ENCODE results near the gene GUCY1B1.
A peak's percentile ranks its signal among the peaks of the same experiment; 100 is the strongest.

Gene GUCY1B1

DNA sequence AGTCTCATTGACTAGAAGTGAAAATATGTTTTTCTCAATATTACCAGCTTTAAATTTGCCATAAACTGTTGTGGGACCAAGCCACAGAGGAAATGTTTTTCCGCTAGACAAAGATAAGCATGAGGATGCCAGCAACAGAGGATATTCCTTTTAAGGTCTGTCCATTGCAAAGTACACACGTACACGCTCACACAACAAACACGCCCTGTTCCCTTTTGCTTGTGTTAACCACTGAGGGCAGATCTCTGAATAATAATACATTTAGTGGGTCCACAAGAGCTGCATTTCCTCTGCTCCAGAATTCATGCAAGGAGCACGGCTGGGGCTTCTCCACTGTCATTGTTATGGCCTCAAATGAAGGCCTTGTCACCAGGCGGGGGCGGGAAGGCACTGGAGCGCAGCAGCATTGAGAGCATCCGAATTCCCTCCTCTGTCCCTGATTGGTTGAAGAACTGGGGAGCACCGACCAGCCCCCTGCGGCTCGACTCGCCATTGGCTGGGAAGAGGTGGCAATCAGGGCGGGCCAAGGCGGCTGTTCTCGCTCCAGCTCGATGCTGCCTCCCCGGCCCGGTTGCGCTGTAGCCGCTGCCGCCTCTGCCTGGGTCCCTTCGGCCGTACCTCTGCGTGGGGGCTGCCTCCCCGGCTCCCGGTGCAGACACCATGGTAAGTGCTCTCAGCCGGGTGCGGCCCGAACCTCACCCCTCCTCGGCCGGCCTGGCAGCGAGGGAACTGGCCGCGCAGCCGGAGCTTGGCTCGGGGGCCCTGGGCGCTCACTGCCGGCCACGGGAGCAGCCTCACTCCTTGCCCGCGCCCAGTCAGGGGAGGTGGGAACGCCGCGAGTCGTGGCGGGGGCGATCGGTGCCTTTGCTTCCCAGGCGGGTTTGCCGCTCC, at the start of gene GUCY1B1:
GUCY1B1 (plus strand) TSS at position 541 of the 891 bp plus-strand sequence; CDS start at position 661, 120 bp downstream.
- peak; percentile 34 for DNase-seq (ENCODE audit: low spot score)

DNA sequence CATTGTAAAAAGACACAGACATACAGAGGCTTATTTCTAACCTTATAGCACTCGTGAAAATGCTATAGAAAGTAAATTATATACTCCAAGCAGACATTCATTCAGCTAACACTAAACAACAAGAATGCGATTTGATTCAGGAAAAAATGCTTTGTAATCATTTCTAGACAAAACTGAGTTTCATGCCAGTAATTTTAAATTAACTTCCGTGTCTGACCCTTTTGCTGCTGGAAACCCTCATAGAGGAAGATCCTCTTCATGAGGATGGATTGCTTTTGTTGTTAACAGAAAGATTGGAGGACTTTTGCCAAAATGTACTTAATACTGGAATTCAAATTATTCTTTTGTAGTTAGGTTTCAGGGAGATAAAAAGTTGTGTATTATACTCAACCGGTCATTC, 48.9 kb upstream of the GUCY1B1 start:
- DNase-seq (ENCODE audit: low spot score): no peak

DNA sequence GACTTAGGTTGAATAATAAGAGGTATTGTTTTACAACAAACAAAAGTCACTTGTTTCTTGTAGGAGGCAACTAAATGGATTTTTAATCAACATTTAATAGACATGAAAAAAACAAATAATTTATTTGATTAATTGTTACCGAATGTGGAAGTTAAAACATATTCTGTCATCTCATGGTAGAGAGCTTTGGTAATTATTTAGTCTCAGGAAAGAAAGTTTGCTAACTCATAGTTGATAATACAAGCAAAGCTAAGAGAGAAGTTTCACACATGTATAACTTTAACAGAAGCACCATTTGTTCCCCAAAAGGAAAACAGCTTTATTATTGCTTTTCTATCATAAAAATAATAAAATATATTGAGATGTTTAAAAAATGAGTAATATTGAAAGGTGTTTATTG, 47.3 kb upstream of the GUCY1B1 start:
- no peak for DNase-seq (ENCODE audit: low spot score)

DNA sequence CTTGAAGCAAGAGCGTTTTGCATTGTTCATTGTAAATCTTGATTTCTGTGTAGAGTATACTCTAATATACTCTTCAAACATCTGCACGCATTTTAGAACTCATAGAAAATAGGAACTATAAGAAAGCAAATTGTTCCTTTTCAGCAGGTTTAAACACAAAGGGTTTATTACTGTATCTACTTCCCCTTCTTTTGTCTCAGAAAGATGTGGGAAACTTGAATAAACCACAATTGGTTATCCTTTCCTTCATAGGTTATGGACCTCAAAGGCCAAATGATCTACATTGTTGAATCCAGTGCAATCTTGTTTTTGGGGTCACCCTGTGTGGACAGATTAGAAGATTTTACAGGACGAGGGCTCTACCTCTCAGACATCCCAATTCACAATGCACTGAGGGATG, 46.0 kb upstream of the GUCY1B1 start:
- DNase-seq (ENCODE audit: low spot score): no peak

DNA sequence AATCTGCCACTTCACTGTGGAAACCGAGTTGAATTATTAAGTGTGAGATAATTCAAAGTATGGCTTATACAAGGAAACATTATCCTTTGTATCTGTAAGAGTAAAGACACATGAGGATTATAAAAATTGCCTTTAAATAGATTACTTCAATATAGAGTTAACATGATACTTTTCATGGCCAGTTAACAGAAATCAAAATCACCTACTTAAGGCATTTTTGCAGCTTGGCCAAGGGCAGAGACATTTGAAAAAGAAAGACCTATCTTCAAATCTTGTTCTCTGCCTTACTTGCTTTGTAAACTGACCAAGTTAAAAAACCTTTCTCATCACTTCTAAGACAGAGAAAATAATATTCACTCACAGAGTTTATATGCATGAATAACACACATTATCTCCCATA, 44.9 kb upstream of the GUCY1B1 start:
- no peak for DNase-seq (ENCODE audit: low spot score)

DNA sequence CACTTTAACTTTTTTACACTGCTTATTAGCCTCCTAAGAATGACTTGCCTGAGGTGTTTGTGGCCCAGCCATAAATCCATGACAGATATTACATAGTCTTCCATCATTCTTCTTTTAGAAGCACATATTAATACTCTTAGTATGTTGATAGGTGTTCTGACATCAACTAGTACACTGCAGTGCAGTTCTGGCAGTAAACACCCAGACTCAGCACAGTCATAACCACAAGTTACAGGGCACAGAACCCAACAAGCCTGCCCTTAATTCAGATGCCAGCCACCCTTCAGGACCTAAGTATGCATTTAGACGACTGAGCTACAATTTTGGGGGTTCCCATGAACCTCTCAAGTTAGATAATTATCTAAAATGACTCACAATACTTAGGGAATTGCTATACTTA, 36.5 kb upstream of the GUCY1B1 start:
- DNase-seq (ENCODE audit: low spot score): no peak

DNA sequence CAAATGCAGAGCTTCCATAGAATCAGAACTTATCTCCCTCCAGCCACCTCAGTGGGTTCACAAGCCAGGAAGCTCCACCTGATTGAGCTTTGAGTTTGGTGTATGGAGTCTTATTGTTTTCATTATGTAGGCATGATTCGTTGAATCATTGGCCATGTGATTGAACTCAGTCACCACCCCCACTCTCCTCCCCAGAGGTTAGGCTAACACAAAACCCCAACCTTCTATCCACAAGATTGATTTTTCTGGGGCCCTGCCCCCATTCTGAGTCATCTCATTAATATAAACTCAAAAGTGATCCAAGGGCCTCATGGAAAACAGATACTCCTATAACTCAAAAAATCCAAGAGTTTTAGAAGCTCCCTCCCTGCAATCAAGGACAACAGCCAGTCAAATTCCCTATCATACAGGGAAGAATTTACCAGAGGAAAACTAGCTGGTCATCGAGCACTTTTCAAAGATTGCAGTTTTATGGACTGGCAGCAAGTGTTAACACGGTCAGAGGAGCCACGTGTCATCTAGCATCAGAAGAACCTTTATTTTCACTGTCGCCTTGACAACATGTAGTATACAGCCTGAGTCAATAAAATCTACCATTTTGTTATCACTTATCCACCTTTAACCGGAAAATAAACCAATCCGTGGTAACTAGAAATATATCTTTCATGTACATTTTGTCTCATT, 35.9 kb upstream of the GUCY1B1 start:
- no peak for DNase-seq (ENCODE audit: low spot score)

DNA sequence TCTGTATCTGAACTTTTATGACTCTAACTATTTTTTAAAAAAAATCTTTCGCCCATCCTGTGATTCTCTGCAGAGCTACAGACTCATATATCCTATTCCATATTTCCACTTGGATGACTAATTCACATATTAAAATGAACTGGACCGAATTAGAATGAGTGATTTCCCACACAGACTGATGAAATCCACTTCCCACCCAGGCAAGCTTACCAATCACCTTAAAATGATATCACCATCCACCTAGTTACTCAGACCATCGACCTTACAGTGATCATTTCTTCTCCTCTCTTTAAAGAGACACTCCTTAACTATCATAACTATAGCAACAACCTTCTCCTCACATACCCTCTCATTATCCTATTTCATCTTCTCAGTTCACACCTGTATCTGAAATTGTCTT, 34.1 kb upstream of the GUCY1B1 start:
- no peak for DNase-seq (ENCODE audit: low spot score)

DNA sequence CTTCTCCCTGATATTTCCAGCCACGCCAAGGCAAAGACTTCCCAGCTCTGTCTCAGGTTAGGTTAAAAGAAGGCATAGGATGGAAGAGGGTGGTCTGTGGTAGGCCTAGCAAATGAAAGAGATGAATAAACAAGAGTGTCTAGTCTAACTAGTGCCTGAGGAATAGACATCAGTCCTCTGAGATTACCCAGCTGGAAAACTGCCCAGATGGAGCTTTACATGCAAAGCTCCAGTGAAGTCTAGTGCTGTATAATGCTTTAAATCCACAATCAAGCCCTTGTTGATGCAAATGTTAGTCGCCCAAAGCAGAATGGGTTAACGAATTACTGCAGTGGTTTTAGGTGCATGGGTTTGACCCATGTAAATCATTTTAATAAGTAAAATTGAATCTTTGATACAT, 24.8 kb upstream of the GUCY1B1 start:
- no peak for DNase-seq (ENCODE audit: low spot score)

DNA sequence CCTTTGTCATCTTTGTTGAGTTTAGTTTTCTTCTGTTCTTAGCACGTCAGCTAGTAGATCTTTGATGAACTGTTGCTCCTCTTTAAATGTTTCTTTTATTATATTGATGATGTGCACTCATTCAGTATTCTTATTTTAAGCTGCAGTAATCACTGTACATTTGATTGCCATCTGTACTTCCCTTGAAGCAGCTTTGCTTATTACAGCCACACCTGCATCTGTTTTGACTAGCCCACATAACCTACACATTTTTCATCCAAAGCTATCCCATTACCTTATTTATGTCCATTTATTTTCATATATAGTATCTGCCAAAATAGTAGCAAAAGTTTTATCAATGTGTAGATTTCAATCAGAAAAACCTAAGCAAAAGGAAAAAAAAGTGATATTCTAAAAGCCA, 23.9 kb upstream of the GUCY1B1 start:
- no peak for DNase-seq (ENCODE audit: low spot score)

DNA sequence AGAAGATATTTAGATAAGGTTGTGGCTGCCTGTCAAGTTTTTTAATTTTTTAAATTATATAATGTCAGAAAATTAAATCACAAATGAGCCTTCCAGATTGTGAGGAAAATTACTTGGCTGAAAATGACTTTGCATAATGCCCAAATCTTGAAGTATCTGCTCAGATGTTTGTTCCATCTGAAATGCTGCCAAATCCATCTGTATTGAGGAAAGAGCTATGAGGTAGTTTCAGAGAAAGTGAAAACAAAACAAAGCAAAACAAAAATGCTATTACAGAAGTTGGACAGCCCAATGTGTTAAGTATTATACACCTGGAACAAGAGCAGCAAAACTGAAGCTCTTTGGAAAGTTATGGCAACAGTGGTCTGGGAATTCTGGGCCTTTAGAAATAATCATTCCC, 23.3 kb upstream of the GUCY1B1 start:
- DNase-seq (ENCODE audit: low spot score): no peak

DNA sequence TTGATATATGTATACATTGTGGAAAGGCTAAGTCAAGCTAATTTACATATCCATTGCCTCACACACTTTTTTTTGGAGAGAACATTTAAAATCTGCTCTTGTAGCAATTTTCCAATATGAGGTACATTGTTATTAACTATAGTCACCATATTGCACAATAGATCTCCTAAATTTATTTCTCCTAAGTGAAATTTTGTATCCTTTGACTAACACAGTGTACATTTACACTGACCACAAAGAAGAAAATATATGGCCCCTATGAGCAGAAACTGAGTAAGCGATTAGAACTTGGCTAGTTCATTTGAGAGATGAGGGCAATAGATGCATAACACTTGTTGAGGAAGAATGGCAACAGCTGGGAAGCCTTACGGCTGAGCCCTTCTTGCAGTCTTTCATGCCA, 20.3 kb upstream of the GUCY1B1 start:
- no peak for DNase-seq (ENCODE audit: low spot score)

DNA sequence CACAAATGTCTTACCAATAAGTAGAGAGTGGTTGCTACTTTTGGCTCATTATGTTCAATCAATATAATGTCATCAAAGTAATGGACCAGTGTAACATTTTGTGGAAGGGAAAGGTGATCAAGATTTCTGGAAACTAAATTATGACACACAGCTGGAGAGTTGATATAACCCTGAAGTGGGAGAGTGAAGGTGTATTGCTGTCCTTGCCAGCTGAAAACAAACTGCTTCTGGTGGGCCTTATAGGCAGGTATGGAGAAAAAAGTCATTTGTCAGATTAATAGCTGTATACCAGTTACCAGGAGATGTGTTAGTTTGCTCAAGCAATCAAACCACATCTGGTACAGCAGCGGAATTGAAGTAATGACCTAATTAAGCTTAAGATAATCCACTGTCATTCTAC, 17.3 kb upstream of the GUCY1B1 start:
- no peak for DNase-seq (ENCODE audit: low spot score)

DNA sequence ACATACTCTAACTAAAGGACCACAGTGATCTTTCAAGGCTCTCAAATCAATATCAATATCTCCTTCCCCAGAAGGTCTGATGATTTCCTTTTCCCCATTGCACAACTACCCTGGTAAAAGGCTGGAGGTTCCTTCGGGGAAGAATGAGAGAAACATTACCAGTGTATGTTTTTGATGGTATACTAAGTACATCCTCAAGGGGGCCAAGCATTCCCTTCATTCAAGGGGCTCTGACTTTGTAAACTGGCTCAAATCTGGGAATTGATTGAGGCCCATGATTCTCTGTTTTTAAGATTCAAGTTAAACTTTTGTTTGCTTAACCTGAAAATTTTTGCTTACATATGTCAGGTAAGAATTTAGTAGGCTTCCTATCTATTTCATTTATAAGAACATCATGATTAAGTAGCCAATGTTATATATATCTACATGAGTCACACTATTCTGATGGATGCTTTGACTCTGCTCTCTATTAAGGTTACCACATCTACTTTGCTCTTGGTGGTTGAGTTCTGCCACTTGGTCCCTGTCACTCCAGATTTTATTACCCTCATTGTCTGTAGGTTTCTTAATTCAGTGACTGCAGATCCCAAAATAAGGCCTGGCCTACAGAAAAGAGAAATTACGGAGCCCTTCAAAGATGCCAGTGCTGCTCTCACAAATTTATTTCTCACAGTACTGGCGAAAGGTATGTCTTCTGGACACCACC, 16.4 kb upstream of the GUCY1B1 start:
- DNase-seq (ENCODE audit: low spot score): no peak

DNA sequence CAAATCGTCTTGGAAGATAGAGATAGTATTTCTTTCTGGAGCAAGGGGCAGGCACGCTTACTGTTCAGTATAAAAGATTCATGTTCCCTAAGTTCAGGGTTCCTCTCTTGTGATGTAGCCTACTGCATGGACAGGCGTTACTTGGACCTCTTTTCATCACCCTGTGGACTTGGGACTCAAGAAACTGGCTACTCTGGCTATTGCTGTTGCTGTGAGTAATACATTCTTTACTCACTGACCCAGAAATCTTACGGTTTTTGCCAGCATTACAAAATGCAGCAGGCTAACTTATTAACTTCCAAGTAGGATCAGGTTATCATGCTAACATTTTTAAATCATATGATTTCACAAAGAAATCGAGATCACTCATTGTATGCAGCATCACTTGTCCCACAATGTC, 12.8 kb upstream of the GUCY1B1 start:
- DNase-seq (ENCODE audit: low spot score): no peak

DNA sequence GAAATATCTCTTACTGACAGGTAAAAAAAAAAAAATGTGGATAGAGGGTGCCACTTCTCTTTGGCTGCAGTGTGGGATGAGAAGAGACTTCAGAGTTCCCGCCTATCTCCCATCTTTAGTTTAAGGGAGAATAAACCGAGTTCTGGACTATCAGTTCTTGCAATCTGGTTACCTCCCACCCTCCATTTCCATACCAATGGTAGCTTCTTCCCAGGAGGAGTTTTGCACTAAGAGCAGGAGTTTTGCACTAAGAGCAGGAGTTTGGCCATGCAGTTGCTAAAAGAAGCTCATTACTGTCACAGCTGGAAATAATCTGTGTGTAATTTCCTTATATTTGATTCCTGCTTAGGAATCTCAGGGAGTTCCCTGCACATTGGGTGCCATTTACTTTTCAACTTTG, 10.8 kb upstream of the GUCY1B1 start:
- no peak for DNase-seq (ENCODE audit: low spot score)

DNA sequence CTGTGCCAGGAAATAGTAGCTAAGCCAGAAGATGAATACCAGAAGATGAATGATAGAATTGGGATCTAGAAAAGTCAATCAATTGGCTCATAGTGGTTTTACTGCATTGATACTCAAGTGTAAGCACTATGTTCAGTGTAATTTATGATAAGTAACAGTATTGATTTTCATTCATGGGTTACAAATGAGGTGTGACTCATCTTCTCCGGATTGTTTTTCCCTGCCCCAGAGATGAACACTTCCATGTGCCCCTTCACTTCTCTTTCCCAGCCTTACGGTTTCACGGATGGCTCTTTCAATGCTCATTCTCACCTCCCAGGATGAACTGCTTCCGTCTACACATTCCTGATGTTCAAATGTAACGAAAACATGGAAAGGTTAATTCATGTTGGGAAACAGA, 9.8 kb upstream of the GUCY1B1 start:
- no peak for DNase-seq (ENCODE audit: low spot score)

DNA sequence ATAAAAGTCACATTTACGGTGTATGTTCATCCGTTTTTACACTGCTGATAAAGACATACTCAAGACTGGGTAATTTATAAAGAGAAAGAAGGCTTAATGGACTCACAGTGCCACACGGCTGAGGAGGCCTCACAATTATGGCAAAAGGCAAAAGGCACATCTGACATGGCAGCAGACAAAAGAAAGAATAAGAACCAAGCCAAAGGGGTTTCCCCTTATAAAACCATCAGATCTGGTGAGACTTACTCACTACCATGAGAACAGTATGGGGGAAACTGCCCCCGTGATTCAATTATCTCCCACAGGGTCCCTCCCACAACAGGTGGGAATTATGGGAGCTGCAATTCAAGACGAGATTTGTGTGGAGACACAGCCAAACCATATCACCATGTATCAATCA, 7.3 kb upstream of the GUCY1B1 start:
- DNase-seq (ENCODE audit: low spot score): no peak

DNA sequence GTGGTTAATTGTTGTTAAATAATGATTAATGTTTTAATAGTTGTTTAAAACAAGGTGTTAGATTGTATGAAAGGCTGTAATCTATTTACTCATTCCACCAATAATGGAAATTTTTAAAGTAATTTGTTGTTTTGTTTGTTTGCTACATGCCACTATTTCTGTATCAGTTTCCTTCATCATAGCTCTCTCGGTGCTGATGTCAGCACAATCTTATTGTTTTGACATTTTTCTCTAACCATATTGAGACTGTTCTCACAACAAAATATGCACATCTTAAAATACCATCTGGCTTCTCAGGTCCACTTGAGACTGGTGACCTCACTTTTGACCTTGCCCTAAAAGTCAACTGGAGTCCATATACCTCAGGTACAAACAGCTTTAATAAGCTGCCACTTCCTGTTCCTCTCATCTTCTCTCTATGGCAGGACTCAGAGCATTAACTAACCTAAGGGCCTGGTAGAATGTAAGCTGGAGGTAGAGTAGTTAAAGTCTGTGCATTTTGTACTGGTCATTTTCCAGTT, 1.0 kb upstream of the GUCY1B1 start:
- no peak for DNase-seq (ENCODE audit: low spot score)

DNA sequence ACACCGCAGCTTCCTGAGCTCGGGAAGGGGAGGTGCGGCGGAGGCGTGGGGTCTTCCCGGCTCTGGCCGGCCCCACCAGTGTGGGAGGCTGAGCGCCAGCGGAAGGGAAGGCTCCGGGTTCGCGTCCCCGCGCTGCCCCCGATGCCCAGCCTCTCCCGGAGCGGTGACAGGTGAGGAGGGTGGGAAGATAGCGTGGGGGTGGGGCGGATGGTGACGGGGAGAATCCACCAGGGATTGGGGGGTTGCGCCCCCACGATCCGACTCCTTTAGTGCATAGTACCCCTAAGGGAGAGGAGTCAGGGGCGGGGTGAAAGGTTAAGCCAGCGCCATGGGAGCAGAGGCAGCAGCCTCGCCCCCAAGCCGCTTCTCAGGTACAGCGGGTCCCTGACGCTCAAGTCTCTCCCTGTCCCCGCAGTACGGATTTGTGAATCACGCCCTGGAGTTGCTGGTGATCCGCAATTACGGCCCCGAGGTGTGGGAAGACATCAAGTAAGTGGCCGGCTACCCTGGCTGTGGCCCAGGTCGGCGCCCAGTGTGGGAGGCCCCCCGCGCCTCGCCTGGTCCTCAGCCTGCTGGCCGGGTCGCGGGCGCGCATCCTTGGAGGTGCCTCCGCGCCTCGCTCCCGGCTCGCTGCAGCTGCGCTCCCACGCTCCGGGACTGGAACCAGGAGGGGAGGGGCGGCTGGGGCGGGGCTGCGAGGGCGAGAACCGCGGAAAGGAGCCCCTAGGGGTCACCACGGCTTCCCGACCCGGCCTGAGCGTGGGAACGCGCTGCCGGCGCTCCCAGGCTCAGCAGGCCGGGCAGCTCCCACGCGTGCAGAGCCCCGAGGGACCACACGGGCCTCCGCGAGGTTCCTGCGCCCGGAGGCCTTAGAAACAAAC, 791 bp downstream of the GUCY1B1 start:
- no peak for DNase-seq (ENCODE audit: low spot score)

DNA sequence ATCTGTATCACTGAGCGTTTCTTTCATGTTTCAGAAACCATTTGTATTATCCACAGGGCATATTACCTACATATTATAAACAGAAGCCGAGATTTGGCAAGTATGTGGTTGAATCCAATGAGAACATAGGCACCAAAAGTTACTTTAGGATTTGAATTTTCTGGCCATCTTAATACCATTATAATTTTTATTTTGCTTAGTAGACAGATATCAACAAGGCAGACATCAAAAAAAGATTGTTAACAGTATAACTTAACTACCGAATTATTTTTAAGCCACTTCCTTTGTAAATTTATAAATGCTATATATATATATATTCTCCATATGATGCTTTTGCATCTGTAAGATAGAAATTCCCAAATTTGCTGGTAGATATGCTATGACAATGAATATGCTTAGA, 2.2 kb downstream of the GUCY1B1 start:
- no peak for DNase-seq (ENCODE audit: low spot score)

DNA sequence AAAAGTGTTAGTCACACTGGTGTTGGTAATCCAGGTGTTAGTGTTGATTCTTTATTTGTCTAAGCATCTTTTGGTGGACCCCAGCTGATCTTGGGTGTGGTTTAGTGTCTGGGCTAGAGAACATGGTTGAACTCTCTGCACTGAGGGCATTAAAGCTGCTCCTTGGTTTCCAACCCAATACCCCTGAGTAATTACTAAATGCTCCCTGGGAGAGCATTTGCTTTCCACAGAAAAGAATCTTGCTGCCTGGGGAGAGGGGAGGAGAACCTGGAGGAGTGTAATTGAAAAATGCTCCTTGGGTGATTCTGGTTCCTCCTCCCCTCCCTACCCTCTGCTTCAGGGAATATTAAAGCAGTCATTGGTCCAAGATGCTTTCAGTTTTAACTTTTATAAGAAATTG, 3.1 kb downstream of the GUCY1B1 start:
- DNase-seq (ENCODE audit: low spot score): no peak

Data from hematopoietic multipotent progenitor cell treated with erythropoietin and hydrocortisone succinate and interleukin-3 and kit ligand, for 15 days (in vitro differentiated cells).